ENCODE measurements around the gene WNT5A.

Gene WNT5A

DNA sequence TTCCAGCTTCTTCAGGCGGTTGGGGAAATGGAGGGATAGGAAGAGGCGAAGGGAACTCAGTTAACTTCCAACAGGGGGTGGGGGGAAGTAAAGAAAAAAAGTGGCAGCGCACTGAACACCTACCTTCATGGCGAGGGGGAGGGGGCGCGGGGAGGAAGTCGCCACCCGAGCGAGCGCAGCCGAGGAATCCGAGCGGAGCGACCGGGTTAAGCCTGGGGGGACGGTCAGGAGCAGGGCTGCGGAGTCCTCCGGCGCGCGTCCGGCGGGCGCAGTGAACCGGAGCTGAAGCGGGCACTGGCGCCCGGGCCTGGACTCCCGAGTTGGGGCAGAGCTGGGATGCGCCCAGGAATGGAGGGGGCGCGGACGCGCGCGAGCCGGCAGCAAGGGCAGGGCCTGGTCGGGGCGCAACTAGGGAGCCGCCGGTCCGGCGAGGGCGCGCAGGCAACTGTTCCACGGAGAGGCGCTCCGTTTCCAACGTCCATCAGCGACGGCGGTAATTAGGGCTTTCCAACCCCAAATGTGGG is at the start of gene WNT5A:
TSS of gene WNT5A (minus strand) at position 450 of the 524 bp plus-strand sequence. CDS start at position 129, 321 bp downstream.
- DNase-seq, result peak in 4 of 14 donors; percentile 35 to 53 (median 43)

GRCh38 chr3:55534876-55535275 is 47.8 kb upstream of the WNT5A start:
- DNase-seq, result no peak

- DNase-seq, result no peak
Measured at GRCh38 chr3:55532806-55533205, 45.7 kb upstream of the WNT5A start.

GRCh38 chr3:55531321-55531720 is 44.2 kb upstream of the WNT5A start:
- DNase-seq, result no peak

GRCh38 chr3:55527361-55527760 is 40.3 kb upstream of the WNT5A start:
- DNase-seq, result no peak

DNA sequence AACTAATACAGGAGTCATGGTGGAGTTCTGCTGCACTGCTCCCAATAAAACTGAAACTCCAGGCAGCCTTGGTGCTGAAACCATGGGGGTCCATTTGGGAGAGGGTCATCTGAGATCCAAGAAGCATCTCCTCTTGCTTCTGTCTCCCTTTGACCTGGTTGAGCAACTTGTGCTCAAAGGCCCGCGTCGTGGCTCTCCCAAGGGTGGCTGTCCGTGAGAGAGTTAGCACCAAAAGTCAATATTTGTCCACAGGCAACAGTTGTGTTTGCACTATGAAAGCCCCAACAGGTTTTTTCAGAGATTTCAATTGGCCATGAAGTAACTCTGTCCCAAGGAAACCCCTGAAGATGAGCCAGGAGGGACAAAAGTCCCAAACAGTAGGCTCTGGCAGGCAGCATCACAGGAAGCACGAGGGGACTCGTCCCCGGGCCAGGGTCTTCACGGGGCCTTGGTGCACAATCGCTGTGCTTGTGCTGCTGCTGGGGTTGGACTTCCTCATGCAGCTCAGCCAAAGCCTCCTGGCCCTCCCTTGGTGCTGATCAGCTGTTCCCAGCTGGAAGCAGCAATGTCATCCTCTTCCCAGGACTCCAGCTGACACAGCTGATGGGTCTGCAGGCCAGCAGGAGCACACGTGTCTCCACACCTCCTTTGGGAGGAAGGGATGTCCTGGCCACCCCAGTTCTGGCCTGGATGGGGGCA is 39.4 kb upstream of the WNT5A start:
- DNase-seq, result no peak

- DNase-seq, result no peak
Measured at GRCh38 chr3:55525436-55525835, 38.3 kb upstream of the WNT5A start.

DNA sequence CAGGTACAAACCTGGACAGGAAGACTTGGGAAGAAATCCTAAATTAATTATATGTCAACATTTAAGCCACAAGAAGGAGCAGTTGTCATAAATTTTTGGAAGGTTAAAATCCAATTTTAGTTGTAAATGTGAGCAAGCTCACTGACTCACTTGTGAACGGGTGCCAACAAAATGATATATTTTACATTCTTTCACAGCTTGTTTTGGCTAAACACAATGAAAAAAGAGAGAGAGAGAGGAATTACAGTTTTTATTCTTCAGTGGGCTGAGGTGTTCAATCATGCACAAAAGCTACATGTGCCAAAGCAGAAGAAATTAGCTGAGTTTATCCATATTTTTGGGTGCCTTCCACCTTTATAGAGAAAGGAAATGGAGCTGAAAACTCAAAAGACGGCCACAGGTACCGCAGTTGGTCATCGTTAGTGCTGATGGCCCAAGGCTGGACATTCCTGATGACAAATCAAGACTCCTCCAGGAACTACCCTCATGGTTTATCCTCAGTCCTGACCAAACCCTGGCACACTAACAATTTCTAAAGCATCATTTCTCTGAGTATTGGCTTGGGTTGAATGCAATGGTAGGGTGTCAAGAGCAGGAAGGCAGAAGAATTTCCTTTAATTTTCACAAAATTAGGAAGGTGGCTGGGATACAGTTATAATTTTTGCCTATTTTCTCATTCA is 37.6 kb upstream of the WNT5A start:
- DNase-seq, result no peak

GRCh38 chr3:55523471-55523870 is 36.4 kb upstream of the WNT5A start:
- DNase-seq, result no peak

- DNase-seq, result peak in 1 of 14 donors; percentile 1
Measured at GRCh38 chr3:55521738-55522421, 34.8 kb upstream of the WNT5A start.

DNA sequence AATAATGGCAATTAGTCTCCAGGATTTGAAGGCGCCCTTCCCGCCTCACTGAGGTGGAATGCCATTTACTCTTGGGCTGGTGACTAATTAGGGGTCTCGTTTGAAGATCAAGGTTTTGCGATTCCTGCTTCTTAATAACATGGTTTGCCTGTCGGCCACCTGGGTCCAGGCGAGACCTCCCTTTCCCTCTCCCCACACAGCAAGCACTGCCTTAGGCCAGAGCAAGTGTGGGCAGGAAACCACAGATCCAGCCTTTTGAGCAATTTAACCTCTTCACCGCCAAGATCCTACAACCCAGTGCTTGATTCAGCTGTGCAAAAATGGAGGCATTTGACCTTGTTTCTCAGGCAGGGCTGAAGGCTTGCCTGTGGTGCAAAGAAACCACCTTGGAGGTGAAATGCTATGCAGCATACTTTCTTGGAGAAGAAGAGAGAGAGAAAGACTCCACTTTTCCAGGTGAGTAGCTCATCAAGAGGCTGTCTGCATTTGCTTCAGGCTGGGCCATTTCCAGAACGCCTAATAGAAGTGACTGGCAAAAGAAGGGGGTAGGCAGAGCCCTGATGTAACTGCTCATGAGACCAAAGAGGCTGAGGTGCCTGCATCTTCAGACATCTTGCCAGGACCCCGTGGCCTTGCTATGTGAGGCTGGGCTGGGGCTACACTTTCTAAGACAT is 34.1 kb upstream of the WNT5A start:
- DNase-seq, result no peak

- DNase-seq, result no peak
Measured at GRCh38 chr3:55519019-55519418, 31.9 kb upstream of the WNT5A start.

DNA sequence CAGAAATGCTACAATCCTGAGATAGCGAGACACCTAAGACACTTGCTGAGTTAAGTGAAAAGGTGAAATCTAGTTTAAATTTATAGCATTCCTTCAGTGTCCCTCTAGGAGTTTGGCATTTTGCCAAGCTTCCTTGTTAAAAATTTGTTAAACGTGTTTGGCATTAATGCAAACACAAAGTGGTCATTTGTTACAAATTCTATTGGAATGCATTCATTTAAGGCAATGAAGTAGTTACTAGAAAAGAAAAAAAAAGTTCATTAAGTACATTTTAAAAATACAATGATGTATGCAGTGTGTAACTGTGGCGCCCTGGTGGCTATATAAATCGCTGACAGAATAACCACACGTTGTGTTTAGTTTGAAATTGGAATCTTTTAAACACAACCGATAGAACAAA is 31.3 kb upstream of the WNT5A start:
- DNase-seq, result no peak

GRCh38 chr3:55516392-55517030 is 29.4 kb upstream of the WNT5A start:
- no peak for DNase-seq

DNA sequence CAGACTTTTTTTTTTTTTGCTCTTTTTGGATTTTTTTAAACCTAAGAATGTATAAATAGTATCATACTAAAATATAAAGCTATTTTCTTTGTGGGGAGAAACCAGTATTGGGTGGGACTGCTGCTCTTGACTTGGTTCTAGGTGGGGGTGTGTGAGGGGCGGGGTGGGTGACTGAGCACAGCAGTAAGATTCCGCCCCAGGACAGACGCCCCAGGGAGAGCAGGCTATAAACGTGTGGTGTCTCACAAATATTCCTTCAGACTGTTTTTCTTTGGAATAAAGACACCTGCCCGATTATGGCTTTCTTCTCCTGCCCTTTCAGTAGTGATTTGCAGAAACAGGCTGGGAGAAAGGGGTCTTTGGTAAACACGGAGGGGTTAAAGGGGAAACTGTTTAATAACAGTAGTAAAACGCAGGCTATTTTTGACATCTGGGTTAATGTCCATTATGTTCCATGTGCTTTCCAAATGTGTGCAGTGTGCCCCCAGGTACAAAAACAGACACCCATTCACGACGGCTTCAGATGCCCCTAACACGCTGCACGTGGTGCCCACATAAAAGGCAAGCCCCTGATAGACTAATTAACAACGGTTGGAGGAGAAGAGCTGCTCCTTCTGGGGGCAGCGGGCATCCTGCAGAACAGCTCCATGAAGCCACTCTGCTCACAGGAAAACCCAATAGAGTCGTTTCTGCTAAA is 28.6 kb upstream of the WNT5A start:
- no peak for DNase-seq

- DNase-seq, result no peak
Measured at GRCh38 chr3:55514962-55515361, 27.9 kb upstream of the WNT5A start.

DNA sequence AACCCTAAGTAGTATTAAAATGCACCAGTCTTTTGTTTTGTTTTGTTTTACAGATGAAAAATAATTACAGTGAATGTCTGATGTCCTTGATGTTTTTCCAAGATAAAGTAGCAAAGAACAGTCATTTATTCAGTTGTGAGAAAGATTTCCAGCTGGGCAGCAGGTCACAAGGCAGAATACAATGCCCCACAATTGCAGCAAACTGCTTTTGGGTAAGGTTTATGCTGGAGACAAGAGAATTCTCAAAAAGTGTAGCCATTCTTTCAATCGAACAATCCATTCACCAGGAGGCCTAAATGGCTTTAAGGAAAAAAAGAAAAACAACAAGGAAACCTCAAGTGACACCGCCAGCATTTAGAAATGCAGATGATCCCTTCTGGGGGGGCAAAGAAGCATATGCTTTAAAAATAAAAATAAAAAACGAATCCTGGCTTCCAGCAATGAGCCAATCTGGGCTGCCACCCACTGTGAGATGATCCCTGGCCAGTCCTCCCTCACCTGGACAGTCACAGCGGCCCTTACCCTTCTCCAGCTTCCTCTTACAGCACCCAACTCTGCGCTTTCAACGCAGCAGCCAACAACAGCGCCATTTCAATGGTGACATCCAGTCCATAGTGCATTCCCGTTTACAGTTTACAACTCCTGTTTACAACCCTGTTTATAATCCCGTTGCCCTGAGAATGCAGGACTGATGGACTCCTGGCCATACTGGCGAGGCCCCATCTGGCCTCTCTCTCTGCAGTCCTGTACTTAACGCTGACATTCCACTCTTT is 25.7 kb upstream of the WNT5A start:
- peak in 1 of 14 donors; percentile 12 for DNase-seq

- DNase-seq, result no peak
Measured at GRCh38 chr3:55511895-55512570, 24.9 kb upstream of the WNT5A start.

GRCh38 chr3:55508335-55508734 is 21.2 kb upstream of the WNT5A start:
- DNase-seq, result no peak

DNA sequence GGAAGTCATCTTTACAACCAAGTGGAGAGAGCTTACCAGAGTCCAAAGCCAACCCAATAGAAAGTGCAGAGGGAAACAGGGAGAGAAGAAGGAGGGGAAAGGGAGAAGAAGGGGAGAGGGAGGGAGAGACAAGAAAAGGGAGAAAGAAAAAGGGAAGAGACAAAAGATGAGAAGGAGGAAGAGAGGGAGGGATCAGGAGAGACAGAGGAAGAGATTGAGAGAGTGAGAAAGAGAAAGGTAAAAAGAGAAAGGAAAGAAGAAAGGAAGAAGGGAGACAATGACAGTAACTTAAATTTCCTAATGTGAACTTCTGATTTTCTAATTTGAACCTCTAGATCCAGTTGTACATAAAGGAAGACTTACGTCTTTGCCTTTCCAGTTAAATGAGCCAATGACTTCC is 20.7 kb upstream of the WNT5A start:
- DNase-seq, result no peak
